ENCODE results near the gene CEP192. TPM values are rescaled to one million over a fixed set of nuclear protein-coding genes. Genes with fewer than 3 reads are reported as not detected.
A peak's percentile ranks its signal among the peaks of the same experiment; 100 is the strongest.
"Not testable (repeated sequence)": the region's sequence is repeated elsewhere in the genome, so short reads cannot be mapped to it uniquely, and the experiment has no call there.

The CEP192 gene
- total RNA-seq, 2 donors from 2014 or later = 35.2 to 36.6 TPM

GRCh38 chr18:13054336-13054735, 63.2 kb downstream of the CEP192 start:
- no peak overlapping the region for H3K27ac Mint-ChIP-seq
- no peak overlapping the region for H3K4me3 Mint-ChIP-seq
- no peaks in the 10 kb centered on the region for H3K9me3 Mint-ChIP-seq
- no peak for ATAC-seq (replicated peaks in 1 of 2)
- H3K27me3 Mint-ChIP-seq (ENCODE audit: low read depth) = no peaks in the 10 kb centered on the region
- H3K36me3 Mint-ChIP-seq (ENCODE audit: insufficient read depth in 2 of 2) = peaks cover 15 to 43% of the 10 kb centered on the region in 2 donors
- peaks cover 6% of the 10 kb centered on the region for H3K4me1 Mint-ChIP-seq (ENCODE audit: low read depth)
- DNase-seq = no peak

DNA sequence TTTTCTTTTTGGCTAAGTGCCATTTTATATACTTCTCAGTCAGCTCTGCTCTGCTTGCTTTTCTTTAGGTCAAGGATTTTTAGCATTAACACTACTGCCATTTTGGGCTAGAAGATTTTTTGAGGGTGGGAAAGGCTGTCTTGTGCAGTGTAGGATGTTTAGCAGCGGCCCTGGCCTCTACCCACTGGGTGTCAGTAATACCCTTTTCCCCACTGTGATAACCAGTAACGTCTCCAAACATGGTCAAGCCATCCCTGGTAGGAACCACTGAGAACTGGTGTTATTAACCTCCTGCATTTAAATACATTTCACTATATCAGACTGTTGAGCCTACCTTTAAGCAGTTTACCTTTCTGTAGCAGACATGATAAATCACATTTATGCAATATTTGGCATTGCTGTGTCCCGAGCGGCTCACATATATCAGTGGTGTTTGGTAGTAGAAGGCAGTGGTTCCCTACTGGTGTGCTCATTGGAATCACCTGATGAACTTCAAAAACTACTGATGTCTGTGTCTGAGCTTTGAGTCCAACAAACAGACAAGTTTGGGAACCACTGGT, 70.5 kb downstream of the CEP192 start:
- no peak for ATAC-seq (replicated peaks in 1 of 2)
- Mint-ChIP-seq H3K27me3 (ENCODE audit: low read depth) (no peaks in the 10 kb centered on the region), H3K27ac (no peak overlapping the region), H3K9me3 (peaks cover 0 to 3% of the 10 kb centered on the region in 2 donors), H3K4me1 (ENCODE audit: low read depth) (peaks cover 5% of the 10 kb centered on the region), H3K36me3 (ENCODE audit: insufficient read depth in 2 of 2) (peaks cover 9 to 46% of the 10 kb centered on the region in 2 donors), H3K4me3 (no peak overlapping the region)
- no peak for DNase-seq

- Mint-ChIP-seq H3K36me3 (ENCODE audit: insufficient read depth in 2 of 2) (peaks cover 15 to 44% of the 10 kb centered on the region in 2 donors), H3K4me3 (no peak overlapping the region), H3K9me3 (peaks cover 0 to 3% of the 10 kb centered on the region in 2 donors), H3K27ac (peak overlapping the region; percentile 20), H3K27me3 (ENCODE audit: low read depth) (no peaks in the 10 kb centered on the region), H3K4me1 (ENCODE audit: low read depth) (peaks cover 13% of the 10 kb centered on the region)
- DNase-seq (peak; percentile 7), ATAC-seq (replicated peaks in 1 of 2) (peak; percentile 42 to 47)
Observed at GRCh38 chr18:13067124-13067523, 76.0 kb downstream of the CEP192 start.

GRCh38 chr18:13067966-13068365, 76.8 kb downstream of the CEP192 start:
- H3K27me3 Mint-ChIP-seq (ENCODE audit: low read depth) = no peaks in the 10 kb centered on the region
- no peak overlapping the region for H3K4me3 Mint-ChIP-seq
- peaks cover 13 to 44% of the 10 kb centered on the region in 2 donors for H3K36me3 Mint-ChIP-seq (ENCODE audit: insufficient read depth in 2 of 2)
- H3K9me3 Mint-ChIP-seq = peaks cover 0 to 3% of the 10 kb centered on the region in 2 donors
- H3K27ac Mint-ChIP-seq = no peak overlapping the region
- H3K4me1 Mint-ChIP-seq (ENCODE audit: low read depth) = peaks cover 13% of the 10 kb centered on the region
- no peak for DNase-seq
- no peak for ATAC-seq (replicated peaks in 1 of 2)

- ATAC-seq (replicated peaks in 1 of 2) = no peak
- Mint-ChIP-seq H3K4me1 (ENCODE audit: low read depth) (peaks cover 13% of the 10 kb centered on the region), H3K27ac (no peak overlapping the region), H3K9me3 (no peaks in the 10 kb centered on the region), H3K36me3 (ENCODE audit: insufficient read depth in 2 of 2) (peaks cover 12 to 40% of the 10 kb centered on the region in 2 donors), H3K4me3 (no peak overlapping the region), H3K27me3 (ENCODE audit: low read depth) (no peaks in the 10 kb centered on the region)
- DNase-seq = no peak
Observed at GRCh38 chr18:13070460-13070859, 79.3 kb downstream of the CEP192 start.

- ATAC-seq (replicated peaks in 1 of 2) (no peak), DNase-seq (no peak)
- Mint-ChIP-seq H3K4me3 (no peak overlapping the region), H3K36me3 (ENCODE audit: insufficient read depth in 2 of 2) (peaks cover 30 to 53% of the 10 kb centered on the region in 2 donors), H3K4me1 (ENCODE audit: low read depth) (no peaks in the 10 kb centered on the region), H3K27ac (no peak overlapping the region), H3K27me3 (ENCODE audit: low read depth) (no peaks in the 10 kb centered on the region), H3K9me3 (peaks cover 6 to 8% of the 10 kb centered on the region in 2 donors)
Observed at GRCh38 chr18:13076886-13077285, 85.7 kb downstream of the CEP192 start.

- Mint-ChIP-seq H3K27me3 (ENCODE audit: low read depth) (no peaks in the 10 kb centered on the region), H3K4me3 (no peak overlapping the region), H3K4me1 (ENCODE audit: low read depth) (no peaks in the 10 kb centered on the region), H3K36me3 (ENCODE audit: insufficient read depth in 2 of 2) (peaks cover 33 to 59% of the 10 kb centered on the region in 2 donors), H3K27ac (no peak overlapping the region), H3K9me3 (peaks cover 6 to 8% of the 10 kb centered on the region in 2 donors)
- ATAC-seq (replicated peaks in 1 of 2) (no peak), DNase-seq (no peak)
Observed at GRCh38 chr18:13077473-13077872, 86.3 kb downstream of the CEP192 start.

GRCh38 chr18:13078065-13078464, 86.9 kb downstream of the CEP192 start:
- H3K4me3 Mint-ChIP-seq = not testable (repeated sequence)

GRCh38 chr18:13086906-13087305, 95.7 kb downstream of the CEP192 start:
- peaks cover 0 to 2% of the 10 kb centered on the region in 2 donors for H3K9me3 Mint-ChIP-seq
- ATAC-seq (replicated peaks in 1 of 2) (no peak), DNase-seq (no peak)
- no peak overlapping the region for H3K4me3 Mint-ChIP-seq
- H3K4me1 Mint-ChIP-seq (ENCODE audit: low read depth) = no peaks in the 10 kb centered on the region
- no peak overlapping the region for H3K27ac Mint-ChIP-seq
- no peaks in the 10 kb centered on the region for H3K27me3 Mint-ChIP-seq (ENCODE audit: low read depth)
- peaks cover 11 to 44% of the 10 kb centered on the region in 2 donors for H3K36me3 Mint-ChIP-seq (ENCODE audit: insufficient read depth in 2 of 2)

More at GRCh38 chr18:13078065-13078464, 86.9 kb downstream of the CEP192 start:
- DNase-seq; ATAC-seq (replicated peaks in 1 of 2); H3K27me3 Mint-ChIP-seq (ENCODE audit: low read depth); H3K27ac Mint-ChIP-seq; H3K9me3 Mint-ChIP-seq; H3K4me1 Mint-ChIP-seq (ENCODE audit: low read depth): not testable (repeated sequence)
- H3K36me3 Mint-ChIP-seq (ENCODE audit: insufficient read depth in 2 of 2) = peaks cover 33 to 60% of the 10 kb centered on the region in 2 donors

DNA sequence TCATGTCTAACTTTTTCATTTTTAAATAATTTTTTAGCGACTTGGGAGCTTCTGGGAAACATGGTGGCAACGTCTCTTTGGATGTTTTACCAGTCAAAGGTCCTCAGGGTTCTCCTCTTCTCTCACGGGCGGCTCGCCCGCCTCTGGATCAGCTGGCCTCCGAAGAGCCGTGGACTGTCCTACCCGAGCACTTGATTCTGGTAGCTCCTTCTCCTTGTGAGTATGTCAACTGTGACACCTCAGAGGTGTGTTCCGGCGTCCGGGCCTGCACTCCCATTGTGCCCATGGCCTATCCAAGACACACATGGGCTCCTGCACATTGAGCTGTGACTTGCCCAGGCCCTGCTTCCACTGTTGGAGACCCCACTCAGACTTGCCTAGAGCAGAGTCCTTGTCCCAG, 104.3 kb downstream of the CEP192 start:
- Mint-ChIP-seq H3K9me3 (no peaks in the 10 kb centered on the region), H3K4me1 (ENCODE audit: low read depth) (no peaks in the 10 kb centered on the region), H3K27ac (peak overlapping the region; percentile 14), H3K36me3 (ENCODE audit: insufficient read depth in 2 of 2) (peaks cover 9 to 45% of the 10 kb centered on the region in 2 donors), H3K27me3 (ENCODE audit: low read depth) (no peaks in the 10 kb centered on the region), H3K4me3 (no peak overlapping the region)
- ATAC-seq (replicated peaks in 1 of 2) (no peak), DNase-seq (no peak)

- no peaks in the 10 kb centered on the region for H3K4me1 Mint-ChIP-seq (ENCODE audit: low read depth)
- no peaks in the 10 kb centered on the region for H3K9me3 Mint-ChIP-seq
- ATAC-seq (replicated peaks in 1 of 2) = no peak
- no peak overlapping the region for H3K4me3 Mint-ChIP-seq
- peaks cover 9 to 45% of the 10 kb centered on the region in 2 donors for H3K36me3 Mint-ChIP-seq (ENCODE audit: insufficient read depth in 2 of 2)
- DNase-seq = no peak
- H3K27me3 Mint-ChIP-seq (ENCODE audit: low read depth) = no peaks in the 10 kb centered on the region
- no peak overlapping the region for H3K27ac Mint-ChIP-seq
Observed at GRCh38 chr18:13096232-13096631, 105.1 kb downstream of the CEP192 start.

DNA sequence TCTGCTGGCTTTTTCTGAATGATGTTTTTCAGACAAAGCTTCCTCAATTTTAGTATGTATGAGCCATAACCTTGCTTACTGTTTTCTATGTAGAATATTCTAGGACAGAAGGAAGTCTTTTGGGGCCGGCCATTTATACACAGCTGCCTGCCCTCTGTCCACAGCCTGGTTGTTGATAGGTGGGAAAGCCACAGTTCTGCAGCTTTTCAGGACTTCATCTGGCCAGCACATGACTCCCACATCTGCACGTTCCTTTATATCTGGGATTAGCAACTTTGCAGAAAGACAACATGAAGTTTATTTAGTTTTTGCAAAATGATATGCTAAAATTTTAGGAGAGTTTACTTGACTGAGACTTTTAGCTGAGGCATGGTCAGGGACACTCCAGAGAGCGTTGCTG, 105.6 kb downstream of the CEP192 start:
- DNase-seq (no peak), ATAC-seq (replicated peaks in 1 of 2) (no peak)
- peaks cover 9 to 48% of the 10 kb centered on the region in 2 donors for H3K36me3 Mint-ChIP-seq (ENCODE audit: insufficient read depth in 2 of 2)
- H3K27me3 Mint-ChIP-seq (ENCODE audit: low read depth) = no peaks in the 10 kb centered on the region
- no peaks in the 10 kb centered on the region for H3K9me3 Mint-ChIP-seq
- no peaks in the 10 kb centered on the region for H3K4me1 Mint-ChIP-seq (ENCODE audit: low read depth)
- no peak overlapping the region for H3K27ac Mint-ChIP-seq
- H3K4me3 Mint-ChIP-seq = no peak overlapping the region

DNA sequence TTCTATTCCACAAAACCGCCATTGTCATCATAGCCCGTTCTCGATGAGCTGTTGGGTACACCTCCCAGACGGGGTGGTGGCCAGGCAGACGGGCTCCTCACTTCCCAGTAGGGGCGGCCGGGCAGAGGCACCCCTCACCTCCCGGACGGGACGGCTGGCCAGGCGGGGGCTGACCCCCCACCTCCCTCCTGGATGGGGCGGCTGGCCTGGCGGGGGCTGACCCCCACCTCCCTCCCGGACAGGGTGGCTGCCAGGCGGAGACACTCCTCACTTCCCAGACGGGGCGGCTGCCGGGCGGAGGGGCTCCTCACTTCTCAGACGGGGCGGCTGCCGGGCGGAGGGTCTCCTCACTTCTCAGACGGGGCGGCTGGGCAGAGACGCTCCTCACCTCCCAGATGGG, 106.9 kb downstream of the CEP192 start:
- H3K9me3 Mint-ChIP-seq; H3K27ac Mint-ChIP-seq; H3K27me3 Mint-ChIP-seq (ENCODE audit: low read depth); ATAC-seq (replicated peaks in 1 of 2); H3K4me1 Mint-ChIP-seq (ENCODE audit: low read depth); DNase-seq; H3K4me3 Mint-ChIP-seq: not testable (repeated sequence)
- peaks cover 13 to 59% of the 10 kb centered on the region in 2 donors for H3K36me3 Mint-ChIP-seq (ENCODE audit: insufficient read depth in 2 of 2)

GRCh38 chr18:13099113-13099512, 108.0 kb downstream of the CEP192 start:
- Mint-ChIP-seq H3K4me1 (ENCODE audit: low read depth) (no peaks in the 10 kb centered on the region), H3K9me3 (no peaks in the 10 kb centered on the region), H3K27ac (no peak overlapping the region), H3K4me3 (no peak overlapping the region), H3K27me3 (ENCODE audit: low read depth) (no peaks in the 10 kb centered on the region), H3K36me3 (ENCODE audit: insufficient read depth in 2 of 2) (peaks cover 10 to 62% of the 10 kb centered on the region in 2 donors)
- DNase-seq (no peak), ATAC-seq (replicated peaks in 1 of 2) (no peak)
